Esophagus squamous epithelium (tissue), 4 donors: ENCODE data around the gene IQSEC3.

Experiments
- POLR2A ChIP-seq, 4 donors: fragments of 450-650 bp; IDR thresholded peaks; one replicate each; pipeline ENCODE4 v1.6.1; 2017; ENCODE audit warnings: antibody characterized with exemption in 4 of 4, mild to moderate bottlenecking in 4 of 4, moderate library complexity in 3 of 4
- TF ChIP-seq, protein P1 (sequence below), 6 experiments: fragments of 450-650 bp in 4 of 6; fragments of 200-600 bp in 2 of 6; sonication (generic) in 2 of 6; IDR thresholded peaks; one replicate each; pipeline ENCODE4 v1.5.1; 2016 to 2019; ENCODE audit warnings: antibody characterized with exemption in 6 of 6, mild to moderate bottlenecking in 4 of 6, moderate library complexity in 4 of 6

DNA sequence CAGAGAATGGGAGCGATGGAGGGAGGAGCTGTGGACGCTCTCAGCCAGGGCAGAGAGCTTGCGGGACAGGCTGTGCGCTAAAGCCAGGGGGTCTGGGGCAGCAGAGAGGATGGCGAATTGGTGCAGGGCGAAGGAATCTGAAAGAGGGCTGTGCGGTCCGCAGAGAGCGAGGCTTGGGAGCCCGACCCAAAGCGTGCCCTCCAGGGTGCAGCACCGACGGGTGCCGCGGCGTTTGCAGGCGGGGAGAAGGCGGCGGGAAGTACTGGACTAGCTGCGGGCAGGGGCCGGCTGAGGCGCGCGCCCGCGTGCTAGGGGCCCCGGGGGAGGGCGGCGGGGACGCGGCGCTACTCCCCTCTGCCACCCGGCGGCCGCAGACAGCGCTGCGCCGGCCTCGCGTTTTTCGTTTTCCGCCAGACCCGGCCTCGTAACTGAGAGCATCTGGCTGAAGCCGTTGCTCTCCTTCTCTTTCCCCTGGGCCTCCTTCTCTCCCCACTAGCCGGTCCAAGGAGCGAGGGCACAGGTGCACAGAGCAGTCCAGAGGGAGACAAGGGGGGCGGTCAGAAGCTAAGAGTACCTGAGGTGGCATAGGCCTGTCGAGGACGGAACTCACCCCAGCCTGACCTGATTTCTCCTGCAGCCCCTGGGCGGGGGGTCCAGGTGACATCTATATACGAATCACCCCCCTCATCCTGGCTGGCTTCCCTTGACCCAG lies 122.5 kb downstream of the IQSEC3 start:
- TF ChIP-seq POLR2A (IDR thresholded peaks at IDR 0.05), result no peak
- TF ChIP-seq, protein P1, sequence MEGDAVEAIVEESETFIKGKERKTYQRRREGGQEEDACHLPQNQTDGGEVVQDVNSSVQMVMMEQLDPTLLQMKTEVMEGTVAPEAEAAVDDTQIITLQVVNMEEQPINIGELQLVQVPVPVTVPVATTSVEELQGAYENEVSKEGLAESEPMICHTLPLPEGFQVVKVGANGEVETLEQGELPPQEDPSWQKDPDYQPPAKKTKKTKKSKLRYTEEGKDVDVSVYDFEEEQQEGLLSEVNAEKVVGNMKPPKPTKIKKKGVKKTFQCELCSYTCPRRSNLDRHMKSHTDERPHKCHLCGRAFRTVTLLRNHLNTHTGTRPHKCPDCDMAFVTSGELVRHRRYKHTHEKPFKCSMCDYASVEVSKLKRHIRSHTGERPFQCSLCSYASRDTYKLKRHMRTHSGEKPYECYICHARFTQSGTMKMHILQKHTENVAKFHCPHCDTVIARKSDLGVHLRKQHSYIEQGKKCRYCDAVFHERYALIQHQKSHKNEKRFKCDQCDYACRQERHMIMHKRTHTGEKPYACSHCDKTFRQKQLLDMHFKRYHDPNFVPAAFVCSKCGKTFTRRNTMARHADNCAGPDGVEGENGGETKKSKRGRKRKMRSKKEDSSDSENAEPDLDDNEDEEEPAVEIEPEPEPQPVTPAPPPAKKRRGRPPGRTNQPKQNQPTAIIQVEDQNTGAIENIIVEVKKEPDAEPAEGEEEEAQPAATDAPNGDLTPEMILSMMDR (IDR thresholded peaks at IDR 0.05), result peak; percentile 54 to 84 (median 74)
